Skeletal muscle tissue (tissue), 4 donors: ENCODE measurements around the gene PRKACA. TPM values are rescaled to one million over a fixed set of nuclear protein-coding genes. Genes with fewer than 3 reads are reported as not detected.

ENCODE experiments used
- H3K27ac ChIP-seq: one replicate; pipeline ENCODE4 v1.7.0; 2013; ENCODE audit warnings: mild to moderate bottlenecking, low read depth, low read length, inconsistent platforms
- H3K27me3 ChIP-seq, 3 donors: one replicate each; pipeline ENCODE4 v1.7.0; 2013; ENCODE audit warnings: low read length in 3 of 3; ENCODE audit not compliant: control insufficient read depth in 3 of 3, insufficient read depth in 3 of 3
- H3K36me3 ChIP-seq, 3 donors: one replicate each; pipeline ENCODE4 v1.7.0; 2013; ENCODE audit warnings: low read length in 3 of 3; ENCODE audit not compliant: control insufficient read depth in 3 of 3, insufficient read depth in 3 of 3
- H3K4me1 ChIP-seq, 3 donors: one replicate each; pipeline ENCODE4 v1.7.0; 2013; ENCODE audit warnings: low read length in 3 of 3, mild to moderate bottlenecking in 3 of 3; ENCODE audit not compliant: control insufficient read depth in 3 of 3, insufficient read depth in 3 of 3
- H3K4me3 ChIP-seq, 3 donors: one replicate each; pipeline ENCODE4 v1.7.0; 2013; ENCODE audit warnings: low read length in 3 of 3
- H3K9ac ChIP-seq, 3 donors: one replicate each; pipeline ENCODE4 v1.7.0; 2013; ENCODE audit warnings: low read length in 3 of 3, mild to moderate bottlenecking in 3 of 3, moderate library complexity in 2 of 3, low read depth in 1 of 3
- H3K9me3 ChIP-seq, 3 donors: one replicate each; pipeline ENCODE4 v1.7.0; 2013; ENCODE audit warnings: low read length in 3 of 3; ENCODE audit not compliant: control insufficient read depth in 3 of 3
- total RNA-seq: library from RNA; depleted of rRNA; stranded (reverse); fragments of >200 nt; gene quantifications from one replicate; pipeline ENCODE4 v1.2.3, GENCODE V29; 2014
- donor health status: Osteomylitis.

The PRKACA gene
- total RNA-seq, 1 donor from 2014 or later: 137 TPM

GRCh38 chr19:14078411-14078810 is 39.2 kb downstream of the PRKACA start:
- Histone ChIP-seq H3K36me3 (no peaks in the 10 kb centered on the region), H3K27me3 (no peaks in the 10 kb centered on the region), H3K4me1 (peaks cover 28 to 41% (median 29%) of the 10 kb centered on the region in 3 donors), H3K4me3 (no peak overlapping the region), H3K9ac (no peak overlapping the region), H3K27ac (no peak overlapping the region), H3K9me3 (no peaks in the 10 kb centered on the region)

DNA sequence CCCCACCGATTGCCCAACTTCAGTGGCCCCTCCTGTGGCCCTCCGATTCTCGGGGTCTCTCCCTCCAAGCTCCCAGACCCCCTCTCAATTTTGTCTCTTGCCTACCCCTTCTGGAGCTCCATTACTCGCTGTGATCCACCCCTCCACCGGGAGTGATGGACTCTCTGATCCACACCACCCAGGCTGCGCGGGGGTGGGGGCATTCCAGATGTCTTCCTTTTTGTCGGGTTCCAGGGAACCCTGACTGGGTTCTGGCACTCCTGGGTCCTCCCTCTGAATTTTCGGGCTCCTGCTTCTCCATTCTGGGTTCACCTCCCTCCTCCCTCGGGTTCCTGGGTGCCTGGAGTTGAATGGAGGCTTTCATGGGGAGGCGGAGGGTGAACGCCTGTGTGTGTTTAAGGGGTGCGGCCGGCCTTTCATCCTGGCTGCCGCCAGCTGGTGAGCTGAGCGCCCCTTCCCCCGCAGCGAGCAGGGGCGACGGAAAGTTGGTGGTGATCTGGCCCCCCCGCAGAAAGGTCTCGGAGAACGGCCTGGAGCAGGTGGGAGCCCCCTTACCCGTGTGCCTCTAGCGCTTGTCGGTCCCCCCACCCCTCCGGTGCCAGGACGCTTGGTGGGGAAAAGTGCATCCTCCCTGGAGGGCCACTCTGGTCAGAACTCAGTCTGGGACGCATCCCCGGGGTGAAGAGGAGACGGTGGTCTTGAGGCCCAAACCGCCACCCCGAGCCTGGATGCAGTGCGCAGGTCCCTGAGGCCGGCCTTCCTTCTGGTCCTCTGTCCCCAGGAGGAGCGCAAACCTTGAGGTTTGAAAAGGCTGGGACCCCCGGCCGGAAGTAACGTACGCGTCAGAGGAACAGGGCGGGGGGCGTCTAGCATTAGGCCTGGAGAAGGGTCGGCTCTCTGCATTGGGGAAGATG is 43.4 kb downstream of the PRKACA start:
- H3K27ac ChIP-seq: peak overlapping the region; percentile 81
- no peaks in the 10 kb centered on the region for H3K36me3 ChIP-seq
- H3K9ac ChIP-seq: peak overlapping the region; percentile 88 to 89 (median 89)
- H3K4me3 ChIP-seq: peak overlapping the region; percentile 83 to 84 (median 83)
- H3K27me3 ChIP-seq: no peaks in the 10 kb centered on the region
- peaks cover 27 to 35% (median 32%) of the 10 kb centered on the region in 3 donors for H3K4me1 ChIP-seq
- H3K9me3 ChIP-seq: no peaks in the 10 kb centered on the region

- Histone ChIP-seq H3K4me3 (peak overlapping the region; percentile 83 to 84 (median 83)), H3K36me3 (no peaks in the 10 kb centered on the region), H3K27me3 (no peaks in the 10 kb centered on the region), H3K27ac (peak overlapping the region; percentile 83), H3K9ac (peak overlapping the region; percentile 88 to 89 (median 89)), H3K9me3 (no peaks in the 10 kb centered on the region), H3K4me1 (peaks cover 27 to 35% (median 32%) of the 10 kb centered on the region in 3 donors)
Observed at GRCh38 chr19:14073261-14073924, 44.2 kb downstream of the PRKACA start.

DNA sequence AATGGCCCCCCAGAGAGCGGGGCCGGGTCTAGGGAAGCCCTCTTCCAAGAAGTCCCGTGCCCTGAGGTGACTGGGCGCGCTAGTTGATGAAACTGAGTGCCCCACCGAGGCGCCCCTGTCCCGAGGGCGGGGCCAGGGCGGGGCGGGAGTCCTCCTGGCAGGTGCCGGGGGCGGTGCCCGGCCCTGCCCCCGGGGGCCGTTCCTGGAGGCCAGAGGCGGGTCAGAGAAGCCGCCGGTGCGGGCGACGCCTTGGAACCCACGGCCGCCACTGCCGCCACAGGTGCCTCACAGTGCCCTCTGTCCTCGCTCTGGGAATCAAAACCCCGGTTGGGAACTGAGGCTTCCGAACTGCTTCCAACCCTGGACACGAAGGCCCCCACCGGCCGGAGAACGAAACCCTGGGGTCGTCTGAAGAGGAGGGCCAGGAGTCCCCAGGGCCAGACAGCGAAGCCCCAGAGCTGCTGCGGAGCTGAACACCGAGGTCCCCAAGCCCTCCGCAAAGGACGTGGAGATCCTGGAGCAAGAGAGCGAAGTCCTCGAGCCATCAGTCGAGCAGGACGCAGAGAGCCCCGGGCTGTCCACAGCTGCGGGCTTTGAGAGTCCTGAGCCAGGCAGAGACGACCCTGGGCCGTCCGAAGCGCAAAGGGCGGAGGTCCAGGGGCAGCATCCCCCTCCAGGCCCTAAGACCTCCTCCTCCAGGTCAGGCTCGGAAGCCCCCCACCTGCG is 44.9 kb downstream of the PRKACA start, which contains the start of gene MISP3:
MISP3 (plus strand) TSS at position 252 of the 726 bp plus-strand sequence. CDS start 524 bp downstream, outside the sequence.
- Histone ChIP-seq H3K4me1 (peaks cover 27 to 35% (median 32%) of the 10 kb centered on the region in 3 donors), H3K36me3 (no peaks in the 10 kb centered on the region), H3K9me3 (no peaks in the 10 kb centered on the region), H3K4me3 (peak within 1 kb of the TSS; percentile 83 to 84 (median 83)), H3K27ac (peak within 1 kb of the TSS; percentile 83), H3K9ac (peak within 1 kb of the TSS; percentile 88 to 89 (median 89)), H3K27me3 (no peaks in the 10 kb centered on the region)

DNA sequence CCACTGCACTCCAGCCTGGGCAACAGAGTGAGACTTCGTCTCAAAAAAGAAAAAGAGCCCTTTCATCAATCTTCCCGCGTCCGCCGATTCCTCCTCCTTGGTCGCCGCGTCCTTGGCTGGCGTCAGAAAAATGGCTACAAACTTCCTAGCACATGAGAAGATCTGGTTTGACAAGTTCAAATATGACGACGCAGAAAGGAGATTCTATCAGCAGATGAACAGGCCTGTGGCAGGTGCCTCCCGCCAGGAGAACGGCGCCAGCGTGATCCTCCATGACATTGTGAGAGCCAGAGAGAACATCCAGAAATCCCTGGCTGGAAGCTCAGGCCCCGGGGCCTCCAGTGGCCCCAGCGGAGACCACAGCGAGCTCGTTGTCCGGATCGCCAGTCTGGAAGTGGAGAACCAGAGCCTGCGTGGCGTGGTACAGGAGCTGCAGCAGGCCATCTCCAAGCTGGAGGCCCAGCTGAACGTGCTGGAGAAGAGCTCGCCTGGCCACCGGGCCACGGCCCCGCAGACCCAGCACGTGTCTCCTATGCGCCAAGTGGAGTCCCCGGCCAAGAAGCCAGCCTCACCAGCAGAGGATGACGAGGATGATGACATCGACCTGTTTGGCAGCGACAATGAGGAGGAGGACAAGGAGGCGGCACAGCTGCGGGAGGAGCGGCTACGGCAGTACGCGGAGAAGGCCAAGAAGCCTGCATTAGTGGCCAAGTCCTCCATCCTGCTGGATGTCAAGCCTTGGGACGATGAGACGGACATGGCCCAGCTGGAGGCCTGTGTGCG is 47.1 kb downstream of the PRKACA start:
- H3K36me3 ChIP-seq: no peaks in the 10 kb centered on the region
- no peaks in the 10 kb centered on the region for H3K27me3 ChIP-seq
- no peaks in the 10 kb centered on the region for H3K9me3 ChIP-seq
- H3K9ac ChIP-seq: no peak overlapping the region
- H3K4me3 ChIP-seq: no peak overlapping the region
- H3K4me1 ChIP-seq: peaks cover 25 to 34% (median 32%) of the 10 kb centered on the region in 3 donors
- no peak overlapping the region for H3K27ac ChIP-seq

GRCh38 chr19:14066134-14066533 is 51.4 kb downstream of the PRKACA start:
- Histone ChIP-seq H3K4me3 (no peak overlapping the region), H3K9me3 (no peaks in the 10 kb centered on the region), H3K27me3 (peaks cover 4 to 10% (median 4%) of the 10 kb centered on the region in 3 donors), H3K9ac (no peak overlapping the region), H3K27ac (no peak overlapping the region), H3K4me1 (no peaks in the 10 kb centered on the region), H3K36me3 (no peaks in the 10 kb centered on the region)

DNA sequence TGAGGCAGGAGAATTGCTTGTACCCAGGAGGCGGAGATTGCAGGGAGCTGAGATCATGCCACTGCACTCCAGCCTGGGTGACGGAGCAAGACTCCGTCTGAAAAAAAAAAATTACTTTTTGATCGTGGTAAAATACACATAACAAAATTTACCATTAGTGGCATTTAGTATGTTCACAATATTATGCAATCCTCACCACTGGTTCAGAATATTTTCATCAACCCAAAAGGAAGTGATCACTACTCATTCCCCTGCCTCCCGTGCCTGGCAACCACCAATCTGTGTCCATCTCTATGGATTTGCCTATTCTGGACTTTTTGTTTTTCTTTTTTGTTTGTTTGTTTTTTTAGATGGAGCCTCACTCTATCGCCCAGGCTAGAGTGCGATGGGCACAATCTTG is 54.5 kb downstream of the PRKACA start:
- Histone ChIP-seq H3K27me3 (peaks cover 31 to 37% (median 32%) of the 10 kb centered on the region in 3 donors), H3K9me3 (no peaks in the 10 kb centered on the region), H3K9ac (no peak overlapping the region), H3K36me3 (no peaks in the 10 kb centered on the region), H3K4me3 (no peak overlapping the region), H3K4me1 (peaks cover 0 to 3% (median 0%) of the 10 kb centered on the region in 3 donors), H3K27ac (no peak overlapping the region)

- Histone ChIP-seq H3K4me3 (no peak overlapping the region), H3K27me3 (peaks cover 35 to 40% (median 37%) of the 10 kb centered on the region in 3 donors), H3K27ac (no peak overlapping the region), H3K36me3 (no peaks in the 10 kb centered on the region), H3K4me1 (peaks cover 0 to 5% (median 4%) of the 10 kb centered on the region in 3 donors), H3K9ac (no peak overlapping the region), H3K9me3 (no peaks in the 10 kb centered on the region)
Observed at GRCh38 chr19:14062558-14062855, 55.1 kb downstream of the PRKACA start.
